GM12878 (cell line): ENCODE data around the gene CCDC194.

Source experiments
- ATF3 ChIP-seq: IDR thresholded peaks from 2 replicates; pipeline ENCODE4 v1.6.1; 2011; ENCODE audit warnings: low read depth, mild to moderate bottlenecking, low read length, moderate library complexity, borderline replicate concordance; ENCODE audit errors: extremely low read depth
- BRCA1 ChIP-seq: IDR thresholded peaks from 2 replicates; pipeline ENCODE4 v1.6.1; 2011; ENCODE audit warnings: low read depth, low read length, improper control_type of control experiment
- CTCF ChIP-seq, 3 experiments: IDR thresholded peaks in 2 of 3; conservative IDR thresholded peaks in 1 of 3; 2 replicates each; pipeline ENCODE4 v1.5.1; 2011; ENCODE audit warnings: low read depth in 3 of 3, low read length in 3 of 3, mild to moderate bottlenecking in 3 of 3, control low read depth in 2 of 3, moderate library complexity in 2 of 3, inconsistent platforms in 1 of 3, mixed read lengths in 1 of 3; ENCODE audit not compliant: control insufficient read depth in 2 of 3, insufficient read depth in 1 of 3; ENCODE audit errors: extremely low read depth in 1 of 3
- HDAC6 ChIP-seq: fragments of 200-600 bp; sonication (generic); IDR thresholded peaks from one replicate; pipeline ENCODE4 v1.8.0; 2017; ENCODE audit warnings: antibody characterized with exemption; ENCODE audit not compliant: unreplicated experiment
- JUND ChIP-seq: IDR thresholded peaks from 2 replicates; pipeline ENCODE4 v1.6.1; 2012; ENCODE audit warnings: low read depth, mild to moderate bottlenecking, low read length, improper control_type of control experiment, moderate library complexity
- MXI1 ChIP-seq: fragments of 150-350 bp; IDR thresholded peaks from 2 replicates; pipeline ENCODE4 v1.6.1; 2011; ENCODE audit warnings: low read depth, mild to moderate bottlenecking, inconsistent platforms, low read length, improper control_type of control experiment
- POLR2AphosphoS5 ChIP-seq: IDR thresholded peaks from 2 replicates; pipeline ENCODE4 v1.6.1; 2011; ENCODE audit warnings: mild to moderate bottlenecking, low read length, inconsistent platforms
- SMAD1 ChIP-seq: fragments of 450-650 bp; IDR thresholded peaks from 2 replicates; pipeline ENCODE4 v1.6.1; 2018; ENCODE audit warnings: mild to moderate bottlenecking, low read depth; ENCODE audit not compliant: partially characterized antibody
- YY1 ChIP-seq: IDR thresholded peaks from 2 replicates; pipeline ENCODE4 v1.6.1; 2011; ENCODE audit warnings: low read depth, mild to moderate bottlenecking, low read length

GRCh38 chr19:17421942-17422341 lies 27.9 kb upstream of the CCDC194 start:
- TF ChIP-seq YY1 (no peak), POLR2AphosphoS5 (no peak), JUND (no peak), CTCF (IDR thresholded peaks at IDR 0.05 in 2 of 3, conservative IDR thresholded peaks at IDR 0.05 in 1 of 3; ENCODE audit: control insufficient read depth in 2 of 3, extremely low read depth in 1 of 3, insufficient read depth in 1 of 3, low read depth in 3 of 3, low read length in 3 of 3) (no peak), BRCA1 (no peak), ATF3 (no peak), HDAC6 (no peak), MXI1 (no peak), SMAD1 (no peak)
